Gastroesophageal sphincter (tissue), 4 donors: ENCODE measurements around the gene MEF2D. TPM values are rescaled to one million over a fixed set of nuclear protein-coding genes. Genes with fewer than 3 reads are reported as not detected.

Experiments used
- ATAC-seq: fragments of 150-250 bp; one replicate; pipeline ENCODE4 v1.9.1; 2016; ENCODE audit warnings: mild to moderate bottlenecking, moderate library complexity
- H3K27ac ChIP-seq, 4 donors: fragments of 200-600 bp; sonication (generic) in 3 of 4; 1 replicate in 3 of 4; 2 replicates in 1 of 4; pipeline ENCODE4 v1.5.1; 2016 to 2019
- H3K27me3 ChIP-seq: fragments of 200-600 bp; sonication (generic); one replicate; pipeline ENCODE4 v1.5.1; 2019
- H3K36me3 ChIP-seq, 2 donors: fragments of 200-600 bp; sonication (generic); one replicate each; pipeline ENCODE4 v1.5.1; 2019; ENCODE audit warnings: control low read depth in 1 of 2
- H3K4me1 ChIP-seq, 3 donors: fragments of 200-600 bp; sonication (generic); 1 replicate in 2 of 3; 2 replicates in 1 of 3; pipeline ENCODE4 v1.5.1; 2016 to 2019; ENCODE audit warnings: control low read depth in 2 of 3
- H3K4me3 ChIP-seq, 2 donors: fragments of 200-600 bp; sonication (generic); one replicate each; pipeline ENCODE4 v1.5.1; 2019; ENCODE audit warnings: mild to moderate bottlenecking in 1 of 2, moderate library complexity in 1 of 2
- H3K9me3 ChIP-seq, 3 donors: fragments of 200-600 bp; sonication (generic); one replicate each; pipeline ENCODE4 v1.5.1; 2017 to 2019; ENCODE audit warnings: control low read depth in 2 of 3
- CTCF ChIP-seq, 4 experiments: fragments of 200-600 bp in 2 of 4; fragments of 450-650 bp in 2 of 4; sonication (generic) in 1 of 4; IDR thresholded peaks; one replicate each; pipeline ENCODE4 v1.5.1; 2017 to 2019; ENCODE audit warnings: antibody characterized with exemption in 4 of 4, mild to moderate bottlenecking in 2 of 4, moderate library complexity in 2 of 4
- EP300 ChIP-seq: sonication (generic); formaldehyde crosslinking; IDR thresholded peaks from one replicate; pipeline ENCODE4 v1.6.1; 2017; ENCODE audit warnings: antibody characterized with exemption, mild to moderate bottlenecking
- POLR2A ChIP-seq, 2 donors: fragments of 450-650 bp; IDR thresholded peaks; one replicate each; pipeline ENCODE4 v1.6.1; 2017; ENCODE audit warnings: antibody characterized with exemption in 2 of 2, mild to moderate bottlenecking in 2 of 2, moderate library complexity in 1 of 2
- POLR2AphosphoS5 ChIP-seq: sonication (generic); formaldehyde crosslinking; IDR thresholded peaks from one replicate; pipeline ENCODE4 v1.6.1; 2017; ENCODE audit warnings: antibody characterized with exemption
- WGBS, 2 donors: methylation state at CpG; one replicate each; pipeline ENCODE4 v1.1.5; 2018; ENCODE audit warnings: low coverage in 1 of 2; 5-methylcytosine and 5-hydroxymethylcytosine counted together
- total RNA-seq, 4 donors: library from RNA; depleted of rRNA; stranded (reverse); fragments of >200 nt; gene quantifications; one replicate each; pipeline ENCODE4 v1.1.0, GENCODE V29; 2016

MEF2D gene
- total RNA-seq, 4 donors from 2014 or later = 49.0 to 94.3 (median 67.1) TPM

- H3K4me1 ChIP-seq = peaks cover 8 to 100% (median 70%) of the 10 kb centered on the region in 3 donors
Measured at GRCh38 chr1:156485984-156486383, 14.6 kb downstream of the MEF2D start.

GRCh38 chr1:156484480-156485058 lies 16.0 kb downstream of the MEF2D start:
- peak overlapping the region in 3 of 4 donors; percentile 13 to 53 (median 48) for H3K27ac ChIP-seq

More at GRCh38 chr1:156485984-156486383, 14.6 kb downstream of the MEF2D start:
- no peak for ATAC-seq
- Histone ChIP-seq H3K36me3 (peaks cover 0 to 26% of the 10 kb centered on the region in 2 donors), H3K27me3 (no peaks in the 10 kb centered on the region), H3K9me3 (no peaks in the 10 kb centered on the region), H3K4me3 (no peak overlapping the region), H3K27ac (peak overlapping the region in 3 of 4 donors; percentile 2 to 99 (median 19))
- no peak for TF ChIP-seq CTCF (IDR thresholded peaks at IDR 0.05)
- TF ChIP-seq POLR2AphosphoS5 = no peak
- TF ChIP-seq POLR2A (IDR thresholded peaks at IDR 0.05) = no peak
- TF ChIP-seq EP300 = no peak
- WGBS, 2 donors = 79% methylated on average over 3 of the region's 3 CpGs; no CpG with 5 or more reads in 1 of the 2 donors

GRCh38 chr1:156483397-156483796 lies 17.2 kb downstream of the MEF2D start:
- WGBS, 2 donors = 100% methylated on average over 1 of the region's 2 CpGs; no CpG with 5 or more reads in 1 of the 2 donors

More at GRCh38 chr1:156484480-156485058, 16.0 kb downstream of the MEF2D start:
- Histone ChIP-seq H3K4me3 (no peak overlapping the region), H3K36me3 (peaks cover 0 to 40% of the 10 kb centered on the region in 2 donors), H3K9me3 (no peaks in the 10 kb centered on the region), H3K4me1 (peaks cover 5 to 100% (median 64%) of the 10 kb centered on the region in 3 donors), H3K27me3 (no peaks in the 10 kb centered on the region)
- TF ChIP-seq CTCF (IDR thresholded peaks at IDR 0.05) = no peak
- TF ChIP-seq EP300 = no peak
- TF ChIP-seq POLR2AphosphoS5 = no peak
- no peak for TF ChIP-seq POLR2A (IDR thresholded peaks at IDR 0.05)
- WGBS, 2 donors = 60% methylated on average over 1 of the region's 6 CpGs; no CpG with 5 or more reads in 1 of the 2 donors
- ATAC-seq = no peak

GRCh38 chr1:156482276-156482675 lies 18.3 kb downstream of the MEF2D start:
- no peak for ATAC-seq
- peak overlapping the region in 2 of 4 donors; percentile 43 to 89 for H3K27ac ChIP-seq
- no peak for TF ChIP-seq POLR2AphosphoS5
- TF ChIP-seq POLR2A (IDR thresholded peaks at IDR 0.05) = no peak
- TF ChIP-seq CTCF (IDR thresholded peaks at IDR 0.05) = no peak
- TF ChIP-seq EP300 = no peak
- H3K9me3 ChIP-seq = no peaks in the 10 kb centered on the region
- H3K4me3 ChIP-seq = no peak overlapping the region
- H3K4me1 ChIP-seq = peaks cover 5 to 100% (median 56%) of the 10 kb centered on the region in 3 donors
- H3K27me3 ChIP-seq = no peaks in the 10 kb centered on the region
- peaks cover 0 to 63% of the 10 kb centered on the region in 2 donors for H3K36me3 ChIP-seq
- WGBS, 2 donors = 86 to 87% methylated on average over 3 to 19 of the region's 19 CpGs

More at GRCh38 chr1:156483397-156483796, 17.2 kb downstream of the MEF2D start:
- Histone ChIP-seq H3K4me1 (peaks cover 5 to 100% (median 53%) of the 10 kb centered on the region in 3 donors), H3K36me3 (peaks cover 0 to 52% of the 10 kb centered on the region in 2 donors), H3K27me3 (no peaks in the 10 kb centered on the region), H3K4me3 (no peak overlapping the region), H3K27ac (peak overlapping the region in 3 of 4 donors; percentile 43 to 53 (median 48)), H3K9me3 (no peaks in the 10 kb centered on the region)
- ATAC-seq = no peak
- TF ChIP-seq EP300 (no peak), POLR2A (IDR thresholded peaks at IDR 0.05) (no peak), CTCF (IDR thresholded peaks at IDR 0.05) (no peak), POLR2AphosphoS5 (no peak)

- H3K9me3 ChIP-seq = no peaks in the 10 kb centered on the region
- no peak overlapping the region for H3K4me3 ChIP-seq
- H3K36me3 ChIP-seq = peaks cover 0 to 71% of the 10 kb centered on the region in 2 donors
- peaks cover 9 to 100% (median 59%) of the 10 kb centered on the region in 3 donors for H3K4me1 ChIP-seq
- no peaks in the 10 kb centered on the region for H3K27me3 ChIP-seq
- TF ChIP-seq EP300 (no peak), CTCF (IDR thresholded peaks at IDR 0.05) (no peak), POLR2AphosphoS5 (no peak), POLR2A (IDR thresholded peaks at IDR 0.05) (no peak)
- H3K27ac ChIP-seq = peak overlapping the region in 3 of 4 donors; percentile 84 to 91 (median 89)
- ATAC-seq = no peak
- 90% methylated on average over 2 of the region's 5 CpGs; no CpG with 5 or more reads in 1 of the 2 donors for WGBS, 2 donors
Measured at GRCh38 chr1:156481527-156481926, 19.0 kb downstream of the MEF2D start.
